HL-60/S4 treated with phorbol 12-myristate 13-acetate at 8.2 ng/mL for 4 days and 3 days (cell line): Measurements from ENCODE around the gene PLA2G2E.
"Not testable (repeated sequence)": the region's sequence is repeated elsewhere in the genome, so short reads cannot be mapped to it uniquely, and the experiment has no call there.

Source experiments
- in situ Hi-C: fragments of 300-500 bp; cut with MboI; formaldehyde crosslinking; loops from 2 replicates; pipeline ENCODE4 v1.15.0; 2022; ENCODE audit warnings: low sequenced_read_pairs

The PLA2G2E gene

DNA sequence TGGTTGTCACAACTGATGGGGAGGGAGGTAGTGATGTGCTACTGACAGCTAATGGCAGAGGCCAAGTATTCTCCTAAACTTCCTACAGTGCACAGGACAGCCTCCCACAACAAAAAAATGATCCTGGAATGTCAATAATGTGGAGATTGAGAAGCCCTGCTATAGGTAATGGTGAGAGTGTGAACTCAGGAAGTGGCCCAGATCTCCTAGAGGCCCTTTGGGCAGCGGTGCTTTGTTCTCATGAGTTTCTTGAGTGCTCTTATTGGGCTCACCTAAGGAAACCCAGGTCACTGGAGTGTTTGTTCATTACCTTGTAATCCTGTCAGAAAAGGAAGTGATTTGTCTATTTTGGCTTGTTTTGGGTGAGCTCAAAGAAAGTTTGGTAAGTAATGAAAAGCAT lies 35.3 kb downstream of the PLA2G2E start:
- in situ Hi-C loops: no loop called here

DNA sequence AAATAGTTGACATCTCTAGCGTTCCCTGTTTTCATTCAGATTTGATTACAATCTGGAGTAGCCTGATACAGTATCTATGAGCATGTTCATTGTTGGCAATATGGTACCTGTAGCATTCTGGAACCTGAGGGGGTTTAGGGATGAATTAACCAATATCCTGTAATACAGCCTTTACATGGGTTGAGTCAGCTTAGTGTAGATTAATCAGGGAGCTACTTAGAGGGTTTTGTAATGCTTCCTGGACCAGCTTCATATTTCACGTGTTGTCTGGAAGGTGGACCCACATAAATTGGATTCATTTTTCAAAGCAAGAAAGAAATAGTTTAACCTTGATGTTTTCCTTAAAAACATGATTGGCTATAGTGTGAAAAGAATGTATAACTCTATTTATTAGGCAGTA lies 37.6 kb downstream of the PLA2G2E start:
- in situ Hi-C loops: no loop called here

DNA sequence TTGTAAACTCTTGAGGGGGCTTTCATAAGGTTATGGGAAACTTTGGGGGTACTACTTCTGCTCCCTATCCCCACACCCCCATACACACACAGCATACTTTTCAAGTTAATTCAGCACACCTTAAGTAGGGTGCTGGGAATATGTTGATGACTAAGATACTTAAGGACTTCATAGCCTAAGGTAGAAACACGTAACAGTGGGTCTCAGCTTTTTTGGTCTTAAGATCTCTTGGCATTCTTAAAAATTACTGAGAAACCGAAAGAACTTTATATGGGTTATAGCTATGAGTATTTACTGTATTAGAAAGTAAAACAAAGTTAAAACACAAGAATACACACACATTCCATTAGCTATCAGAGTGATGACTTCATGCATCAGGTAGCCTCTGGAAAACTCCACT lies 39.1 kb downstream of the PLA2G2E start:
- in situ Hi-C loops: no loop called here

DNA sequence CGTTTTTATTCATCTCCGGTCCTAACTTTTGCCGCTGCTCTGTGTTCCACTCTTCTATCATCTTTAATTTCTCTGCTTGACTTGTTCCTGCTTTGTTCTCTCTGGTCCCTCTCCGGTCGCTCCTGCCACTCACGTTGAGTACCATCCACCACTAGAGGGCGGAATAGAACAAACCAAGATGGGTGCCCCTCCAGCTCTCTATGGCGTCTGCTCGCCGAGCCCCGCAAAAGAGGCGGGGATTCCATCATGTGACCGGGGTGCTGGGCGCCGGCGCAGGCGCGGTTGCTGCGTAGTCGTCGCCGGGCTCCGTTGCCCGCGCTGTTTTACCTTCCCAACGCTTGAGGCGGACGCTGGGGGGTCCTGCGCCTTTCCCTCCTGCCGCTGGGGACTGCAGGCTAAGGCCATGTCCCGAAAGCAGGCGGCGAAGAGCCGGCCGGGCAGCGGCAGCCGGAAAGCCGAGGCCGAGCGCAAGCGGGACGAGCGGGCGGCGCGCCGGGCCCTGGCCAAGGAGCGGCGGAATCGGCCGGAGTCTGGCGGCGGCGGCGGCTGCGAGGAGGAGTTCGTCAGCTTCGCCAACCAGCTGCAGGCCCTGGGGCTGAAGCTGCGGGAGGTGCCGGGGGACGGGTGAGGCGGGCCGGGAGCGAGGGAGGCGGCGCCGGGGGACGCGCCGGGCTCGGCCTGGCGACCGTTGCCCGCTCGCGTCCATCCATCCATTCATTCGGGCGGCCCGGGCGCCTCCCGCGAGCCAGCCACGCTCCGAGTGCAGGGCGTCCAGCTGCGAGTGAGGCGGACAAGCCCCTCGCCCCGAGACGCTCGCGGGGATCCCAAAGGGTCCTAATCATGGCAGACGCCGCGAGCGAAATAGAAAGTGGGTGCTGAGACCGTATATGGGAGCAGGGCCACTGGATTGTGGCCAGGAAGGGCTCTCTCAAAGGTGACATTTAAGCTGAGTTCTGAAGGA lies 41.0 kb downstream of the PLA2G2E start, which contains the start of gene OTUD3:
OTUD3 (plus strand) TSS at position 285 of the 961 bp plus-strand sequence; CDS start at position 404, 119 bp downstream.
- in situ Hi-C loops: no loop called here

DNA sequence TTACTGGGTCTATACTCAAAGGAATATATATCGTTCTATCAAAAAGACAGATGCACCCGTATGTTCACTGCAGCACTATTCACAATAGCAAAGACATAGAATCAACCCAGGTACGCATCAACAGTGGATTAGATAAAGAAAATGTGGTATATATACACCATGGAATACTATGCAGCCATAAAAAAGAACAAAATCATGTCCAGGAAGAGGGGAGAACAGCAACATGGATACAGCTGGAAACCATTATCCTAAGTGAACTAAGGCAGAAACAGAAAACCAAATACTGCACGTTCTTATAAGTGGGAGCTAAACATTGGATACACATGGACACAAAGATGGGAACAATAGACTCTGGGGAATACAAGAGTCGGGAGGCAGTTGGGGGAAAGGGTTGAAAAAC lies 42.6 kb downstream of the PLA2G2E start:
- in situ Hi-C loops: not testable (repeated sequence)

DNA sequence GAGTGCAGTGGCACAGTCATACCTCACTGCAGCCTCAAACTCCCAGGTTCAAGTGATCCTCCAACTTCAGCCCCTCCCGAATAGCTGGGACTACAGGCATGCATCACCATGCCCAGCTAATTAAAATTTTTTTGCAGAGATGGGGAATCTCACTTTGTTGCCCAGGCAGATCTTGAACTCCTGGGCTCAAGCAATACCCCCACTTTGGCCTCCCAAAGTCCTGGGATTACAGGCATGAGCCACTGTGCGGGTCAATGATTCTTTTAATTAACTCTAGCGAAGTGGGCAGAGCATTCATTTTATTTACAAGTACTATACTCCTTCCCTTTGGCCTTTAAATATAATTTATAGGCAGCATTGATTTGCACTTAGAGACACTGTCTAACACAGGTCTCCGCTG lies 43.8 kb downstream of the PLA2G2E start:
- in situ Hi-C loops: no loop called here

DNA sequence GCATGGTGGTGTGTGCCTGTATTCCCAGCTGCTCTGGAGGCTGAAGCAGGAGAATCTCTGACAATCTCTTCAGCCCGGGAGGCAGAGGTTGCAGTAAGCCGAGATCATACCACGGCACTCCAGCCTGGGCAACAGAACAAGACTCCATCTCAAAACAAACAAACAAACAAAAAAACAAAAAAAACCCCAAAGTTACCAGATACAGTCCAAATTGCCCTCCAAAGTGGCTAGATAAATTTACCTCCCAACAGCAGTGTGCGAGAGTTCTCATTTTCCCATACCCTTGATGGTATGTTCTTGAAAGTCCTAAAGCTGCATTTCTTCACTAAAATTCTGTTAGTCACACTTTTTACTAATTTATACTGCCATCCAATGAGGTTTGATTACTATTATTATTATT lies 44.2 kb downstream of the PLA2G2E start:
- in situ Hi-C loops: no loop called here

DNA sequence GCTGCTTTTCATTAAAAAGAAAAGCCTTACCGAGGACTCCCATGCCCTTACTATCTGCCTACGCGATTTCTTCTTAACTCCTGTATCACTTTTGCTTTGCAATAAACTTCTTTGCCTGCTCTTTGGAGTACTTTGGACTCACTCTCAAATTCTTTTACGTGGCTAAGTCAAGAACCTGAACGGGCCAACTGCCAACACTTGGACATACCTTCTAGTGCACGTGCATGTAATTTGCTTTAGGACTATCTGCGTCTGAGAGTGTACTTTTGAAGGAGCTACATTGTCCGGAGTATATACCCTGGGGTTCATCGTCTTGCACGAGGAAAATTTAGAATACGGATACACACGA lies 44.8 kb downstream of the PLA2G2E start:
- in situ Hi-C loops: no loop called here

DNA sequence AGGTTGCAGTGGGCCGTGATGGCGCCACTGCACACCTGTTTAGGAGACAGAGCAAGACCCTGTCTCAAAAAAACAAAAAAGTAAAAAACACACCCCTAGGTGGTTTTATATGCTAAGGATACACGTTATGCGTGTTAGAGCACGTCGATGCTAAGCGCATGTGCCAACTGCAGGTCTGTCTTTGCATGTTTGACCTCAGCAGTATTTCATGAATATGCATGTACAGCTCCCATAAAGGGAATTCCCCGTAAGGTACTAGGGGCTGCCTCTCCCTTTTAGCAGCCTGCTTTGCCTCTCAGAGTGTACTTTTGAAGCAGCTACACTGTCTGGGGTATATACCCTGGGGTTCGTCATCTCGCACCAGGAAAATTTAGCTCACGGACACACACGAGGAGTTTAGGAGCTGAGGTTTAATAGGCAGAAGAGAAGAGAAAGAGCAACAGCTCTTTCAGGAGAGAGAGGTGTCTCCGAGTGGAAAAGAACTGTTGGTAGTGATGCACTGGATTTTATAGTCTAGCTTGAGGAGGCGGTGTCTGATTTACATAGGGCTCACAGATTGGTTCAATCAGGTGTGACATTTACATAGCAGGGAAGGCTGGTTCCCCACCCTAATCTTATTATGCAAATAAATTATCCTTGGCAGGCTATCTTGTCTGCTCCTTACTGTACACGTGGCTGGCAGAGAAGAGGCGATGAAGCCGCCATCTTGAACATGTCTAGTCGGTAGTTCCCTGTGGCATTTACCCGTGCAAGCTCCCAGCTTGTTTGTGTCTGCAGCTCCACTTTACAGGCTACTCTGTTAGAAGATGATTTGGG lies 45.4 kb downstream of the PLA2G2E start:
- in situ Hi-C loops: no loop called here

DNA sequence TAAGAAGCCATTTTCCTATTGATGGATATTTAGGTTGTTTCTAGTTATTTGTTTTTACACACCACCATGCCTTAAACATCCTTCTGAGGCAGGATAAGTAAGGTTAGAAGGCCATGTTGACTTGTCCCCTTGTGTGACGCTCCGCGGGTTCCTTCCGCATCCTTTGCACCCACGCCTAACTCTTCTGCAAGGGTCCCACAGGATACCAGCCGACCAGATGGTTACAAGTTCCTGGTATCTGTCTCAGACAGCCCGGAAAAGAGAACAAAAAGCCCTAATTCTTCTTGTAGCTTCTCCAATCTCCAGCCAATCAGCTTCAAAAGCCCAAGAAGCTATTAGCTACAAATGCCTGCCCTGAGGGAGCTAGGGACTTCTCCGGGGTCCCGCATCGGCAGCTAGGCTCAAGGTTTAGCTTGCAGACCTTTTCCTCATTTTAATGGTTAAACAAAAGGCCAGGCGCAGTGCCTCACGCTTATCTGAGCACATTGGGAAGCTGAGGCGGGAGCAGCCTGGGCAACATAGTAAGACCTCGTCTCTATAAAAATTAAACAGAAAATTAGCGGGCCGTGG lies 46.2 kb downstream of the PLA2G2E start:
- in situ Hi-C loops: no loop called here

DNA sequence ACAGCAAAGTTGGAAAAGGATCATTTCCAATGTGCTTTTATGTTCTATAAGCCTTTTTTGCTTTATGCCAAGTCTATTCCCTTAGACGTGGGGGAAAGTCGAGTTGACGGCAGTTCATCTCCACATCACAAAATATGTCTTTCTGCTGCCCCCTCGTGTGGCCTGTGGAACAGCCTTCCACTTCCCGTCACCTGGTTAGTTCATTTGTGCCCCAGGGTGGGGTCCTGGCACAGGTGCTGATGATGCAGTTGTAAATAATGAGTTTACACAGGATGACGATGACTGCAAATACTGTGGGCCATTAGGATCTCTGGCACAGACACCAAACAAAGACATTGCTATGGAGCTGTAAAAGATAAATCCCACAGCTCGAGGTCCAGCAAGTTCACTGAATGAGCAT lies 51.2 kb downstream of the PLA2G2E start:
- in situ Hi-C loops: no loop called here
